Suprapubic skin (tissue), 3 donors: Measurements from ENCODE around the gene ELF1.
"Not testable (repeated sequence)": the region's sequence is repeated elsewhere in the genome, so short reads cannot be mapped to it uniquely, and the experiment has no call there.

ENCODE experiments used
- CTCF ChIP-seq, 2 donors: fragments of 200-600 bp in 1 of 2; fragments of 450-650 bp in 1 of 2; sonication (generic) in 1 of 2; IDR thresholded peaks; one replicate each; pipeline ENCODE4 v1.5.1; 2016 to 2019; ENCODE audit warnings: antibody characterized with exemption in 2 of 2, mild to moderate bottlenecking in 1 of 2, moderate library complexity in 1 of 2
- POLR2A ChIP-seq, 2 donors: fragments of 450-650 bp; IDR thresholded peaks; one replicate each; pipeline ENCODE4 v1.6.1; 2017; ENCODE audit warnings: antibody characterized with exemption in 2 of 2, mild to moderate bottlenecking in 2 of 2, moderate library complexity in 2 of 2

DNA sequence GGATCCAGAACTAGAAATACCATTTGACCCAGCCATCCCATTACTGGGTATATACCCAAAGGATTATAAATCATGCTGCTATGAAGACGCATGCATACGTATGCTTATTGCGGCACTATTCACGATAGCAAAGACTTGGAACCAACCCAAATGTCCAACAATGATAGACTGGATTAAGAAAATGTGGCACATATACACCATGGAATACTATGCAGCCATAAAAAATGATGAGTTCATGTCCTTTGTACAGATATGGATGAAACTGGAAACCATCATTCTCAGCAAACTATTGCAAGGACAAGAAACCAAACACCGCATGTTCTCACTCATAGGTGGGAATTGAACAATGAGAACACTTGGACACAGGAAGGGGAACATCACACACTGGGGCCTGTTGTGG is 17.4 kb upstream of the ELF1 start:
- not testable (repeated sequence) for TF ChIP-seq POLR2A, CTCF (IDR thresholded peaks at IDR 0.05)
